ENCODE measurements around the gene TLL2.

DNA sequence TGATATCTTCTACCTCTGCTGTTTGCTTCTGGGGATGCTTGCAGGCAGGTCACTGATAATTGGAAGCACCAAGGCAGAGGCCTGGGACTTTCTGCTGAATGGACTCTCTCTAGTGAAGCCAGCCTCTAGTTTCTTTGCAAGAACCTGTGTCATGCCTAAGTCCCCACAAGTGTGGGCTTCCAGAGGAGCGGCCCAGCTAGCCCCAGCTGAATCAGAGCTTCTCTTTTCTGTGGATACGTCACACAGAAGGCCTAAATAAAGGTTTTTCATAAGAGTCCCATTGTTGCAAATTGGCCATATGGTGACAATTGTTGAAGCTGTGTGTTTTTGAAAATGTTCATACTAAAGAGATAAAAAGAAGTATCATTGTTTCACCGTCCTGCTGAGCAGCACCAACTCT lies 148.2 kb downstream of the TLL2 start:
- TF ChIP-seq PHF8 (IDR thresholded peaks at IDR 0.05; ENCODE audit: borderline replicate concordance, low read depth) (no peak), ZFP36 (IDR thresholded peaks at IDR 0.05; ENCODE audit: borderline replicate concordance, partially characterized antibody) (no peak), POLR2A (IDR thresholded peaks at IDR 0.05; ENCODE audit: low read length) (no peak)
- TF ChIP-seq, protein P1, sequence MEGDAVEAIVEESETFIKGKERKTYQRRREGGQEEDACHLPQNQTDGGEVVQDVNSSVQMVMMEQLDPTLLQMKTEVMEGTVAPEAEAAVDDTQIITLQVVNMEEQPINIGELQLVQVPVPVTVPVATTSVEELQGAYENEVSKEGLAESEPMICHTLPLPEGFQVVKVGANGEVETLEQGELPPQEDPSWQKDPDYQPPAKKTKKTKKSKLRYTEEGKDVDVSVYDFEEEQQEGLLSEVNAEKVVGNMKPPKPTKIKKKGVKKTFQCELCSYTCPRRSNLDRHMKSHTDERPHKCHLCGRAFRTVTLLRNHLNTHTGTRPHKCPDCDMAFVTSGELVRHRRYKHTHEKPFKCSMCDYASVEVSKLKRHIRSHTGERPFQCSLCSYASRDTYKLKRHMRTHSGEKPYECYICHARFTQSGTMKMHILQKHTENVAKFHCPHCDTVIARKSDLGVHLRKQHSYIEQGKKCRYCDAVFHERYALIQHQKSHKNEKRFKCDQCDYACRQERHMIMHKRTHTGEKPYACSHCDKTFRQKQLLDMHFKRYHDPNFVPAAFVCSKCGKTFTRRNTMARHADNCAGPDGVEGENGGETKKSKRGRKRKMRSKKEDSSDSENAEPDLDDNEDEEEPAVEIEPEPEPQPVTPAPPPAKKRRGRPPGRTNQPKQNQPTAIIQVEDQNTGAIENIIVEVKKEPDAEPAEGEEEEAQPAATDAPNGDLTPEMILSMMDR (IDR thresholded peaks at IDR 0.05) = no peak
- TF ChIP-seq, protein P2, sequence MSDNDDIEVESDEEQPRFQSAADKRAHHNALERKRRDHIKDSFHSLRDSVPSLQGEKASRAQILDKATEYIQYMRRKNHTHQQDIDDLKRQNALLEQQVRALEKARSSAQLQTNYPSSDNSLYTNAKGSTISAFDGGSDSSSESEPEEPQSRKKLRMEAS (IDR thresholded peaks at IDR 0.05) = no peak
- TF ChIP-seq, protein P3, sequence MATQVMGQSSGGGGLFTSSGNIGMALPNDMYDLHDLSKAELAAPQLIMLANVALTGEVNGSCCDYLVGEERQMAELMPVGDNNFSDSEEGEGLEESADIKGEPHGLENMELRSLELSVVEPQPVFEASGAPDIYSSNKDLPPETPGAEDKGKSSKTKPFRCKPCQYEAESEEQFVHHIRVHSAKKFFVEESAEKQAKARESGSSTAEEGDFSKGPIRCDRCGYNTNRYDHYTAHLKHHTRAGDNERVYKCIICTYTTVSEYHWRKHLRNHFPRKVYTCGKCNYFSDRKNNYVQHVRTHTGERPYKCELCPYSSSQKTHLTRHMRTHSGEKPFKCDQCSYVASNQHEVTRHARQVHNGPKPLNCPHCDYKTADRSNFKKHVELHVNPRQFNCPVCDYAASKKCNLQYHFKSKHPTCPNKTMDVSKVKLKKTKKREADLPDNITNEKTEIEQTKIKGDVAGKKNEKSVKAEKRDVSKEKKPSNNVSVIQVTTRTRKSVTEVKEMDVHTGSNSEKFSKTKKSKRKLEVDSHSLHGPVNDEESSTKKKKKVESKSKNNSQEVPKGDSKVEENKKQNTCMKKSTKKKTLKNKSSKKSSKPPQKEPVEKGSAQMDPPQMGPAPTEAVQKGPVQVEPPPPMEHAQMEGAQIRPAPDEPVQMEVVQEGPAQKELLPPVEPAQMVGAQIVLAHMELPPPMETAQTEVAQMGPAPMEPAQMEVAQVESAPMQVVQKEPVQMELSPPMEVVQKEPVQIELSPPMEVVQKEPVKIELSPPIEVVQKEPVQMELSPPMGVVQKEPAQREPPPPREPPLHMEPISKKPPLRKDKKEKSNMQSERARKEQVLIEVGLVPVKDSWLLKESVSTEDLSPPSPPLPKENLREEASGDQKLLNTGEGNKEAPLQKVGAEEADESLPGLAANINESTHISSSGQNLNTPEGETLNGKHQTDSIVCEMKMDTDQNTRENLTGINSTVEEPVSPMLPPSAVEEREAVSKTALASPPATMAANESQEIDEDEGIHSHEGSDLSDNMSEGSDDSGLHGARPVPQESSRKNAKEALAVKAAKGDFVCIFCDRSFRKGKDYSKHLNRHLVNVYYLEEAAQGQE (IDR thresholded peaks at IDR 0.05) = no peak
